Myometrial cell (primary cell): ENCODE measurements around the gene HBE1. TPM values are rescaled to one million over a fixed set of nuclear protein-coding genes. Genes with fewer than 3 reads are reported as not detected.

Experiments used
- total RNA-seq: library from RNA; depleted of rRNA; stranded (reverse); fragments of >200 nt; gene quantifications from 2 replicates; pipeline ENCODE4 v1.2.3, GENCODE V29; 2015

Gene HBE1
- total RNA-seq = not detected in 2 replicates

GRCh38 chr11:5269715-5270147 is at the start of gene HBE1:
HBE1 (minus strand) TSS chr11:5269945; CDS start chr11:5269890, 55 bp downstream.

DNA sequence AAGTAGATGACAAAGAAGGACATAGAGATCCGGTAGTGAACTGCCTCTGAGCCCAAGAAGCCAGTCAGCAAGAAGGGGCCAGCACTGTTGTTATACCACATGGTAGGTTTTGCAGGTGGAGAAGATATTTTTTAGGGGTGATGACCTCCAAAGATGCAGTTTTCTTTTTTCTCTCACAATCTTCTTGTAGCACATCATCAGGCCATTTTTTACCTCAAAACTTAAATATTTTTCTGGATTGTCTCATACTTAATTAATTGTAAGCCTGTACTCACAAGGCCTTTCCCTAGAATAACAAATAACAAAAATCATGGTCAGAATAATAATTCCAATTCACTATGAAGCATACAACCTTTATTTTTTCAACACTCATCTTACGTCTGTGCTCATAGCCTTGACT is 32.1 kb upstream of the HBE1 start, which contains the start of gene OR51B4:
OR51B4 (minus strand) TSS at position 101 of the 400 bp plus-strand sequence; CDS start at position 101, 0 bp downstream.

GRCh38 chr11:5254646-5255413 is 14.9 kb downstream of the HBE1 start, which contains the start of gene HBG2:
HBG2 (minus strand) TSS chr11:5254781; CDS start chr11:5254728, 53 bp downstream.

DNA sequence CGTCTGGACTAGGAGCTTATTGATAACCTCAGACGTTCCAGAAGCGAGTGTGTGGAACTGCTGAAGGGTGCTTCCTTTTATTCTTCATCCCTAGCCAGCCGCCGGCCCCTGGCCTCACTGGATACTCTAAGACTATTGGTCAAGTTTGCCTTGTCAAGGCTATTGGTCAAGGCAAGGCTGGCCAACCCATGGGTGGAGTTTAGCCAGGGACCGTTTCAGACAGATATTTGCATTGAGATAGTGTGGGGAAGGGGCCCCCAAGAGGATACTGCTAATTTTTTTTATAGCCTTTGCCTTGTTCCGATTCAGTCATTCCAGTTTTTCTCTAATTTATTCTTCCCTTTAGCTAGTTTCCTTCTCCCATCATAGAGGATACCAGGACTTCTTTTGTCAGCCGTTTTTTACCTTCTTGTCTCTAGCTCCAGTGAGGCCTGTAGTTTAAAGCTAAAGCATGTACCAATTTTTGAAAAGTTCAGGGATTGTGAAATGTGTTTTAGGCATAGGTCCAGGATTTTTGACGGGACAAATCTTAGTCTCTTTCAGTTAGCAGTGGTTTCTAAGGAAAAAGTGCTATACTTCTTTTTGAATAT is 19.8 kb downstream of the HBE1 start, which contains the start of gene HBG1:
HBG1 (minus strand) TSS at position 51 of the 590 bp plus-strand sequence. CDS start 53 bp downstream, outside the sequence.

GRCh38 chr11:5234381-5234834 is 35.3 kb downstream of the HBE1 start, which contains the start of gene HBD:
HBD (minus strand) TSS chr11:5234483; CDS start chr11:5234433, 50 bp downstream.

GRCh38 chr11:5226732-5227310 is 42.9 kb downstream of the HBE1 start, which contains the start of gene HBB:
HBB (minus strand) TSS chr11:5227071; CDS start chr11:5227021, 50 bp downstream.

Other genes starting within 250 kb of the HBE1 start
- gene OR52J3, start 223.4 kb downstream of the HBE1 start, total RNA-seq = 1.7 TPM in 1 of 2 replicates, not detected in the other
- gene OR52E2, start 210.3 kb downstream of the HBE1 start, total RNA-seq = not detected in 2 replicates
- gene OR52E1, start 200.4 kb downstream of the HBE1 start, total RNA-seq = not detected in 2 replicates
- gene OR52A5, start 131.6 kb downstream of the HBE1 start, total RNA-seq = not detected in 2 replicates
- not detected in 2 replicates for gene OR52A1, start 115.2 kb downstream of the HBE1 start, total RNA-seq
- gene OR51V1, start 69.3 kb downstream of the HBE1 start, total RNA-seq = not detected in 2 replicates
- gene HBB, start 42.9 kb downstream of the HBE1 start, total RNA-seq = not detected in 2 replicates
- gene HBD, start 35.5 kb downstream of the HBE1 start, total RNA-seq = 0.29 TPM in 1 of 2 replicates, not detected in the other
- not detected in 2 replicates for gene HBG1, start 20.1 kb downstream of the HBE1 start, total RNA-seq
- gene HBG2, start 15.2 kb downstream of the HBE1 start, total RNA-seq = not detected in 2 replicates
- not detected in 2 replicates for gene OR51B4, start 32.0 kb upstream of the HBE1 start, total RNA-seq
- not detected in 2 replicates for gene OR51B2, start 54.4 kb upstream of the HBE1 start, total RNA-seq
- not detected in 2 replicates for gene OR51B5, start 73.6 kb upstream of the HBE1 start, total RNA-seq
- gene OR51B6, start 81.6 kb upstream of the HBE1 start, total RNA-seq = not detected in 2 replicates
- gene OR51M1, start 113.9 kb upstream of the HBE1 start, total RNA-seq = not detected in 2 replicates
- not detected in 2 replicates for gene OR51Q1, start 152.2 kb upstream of the HBE1 start, total RNA-seq
- gene OR51I1, start 171.6 kb upstream of the HBE1 start, total RNA-seq = not detected in 2 replicates
- not detected in 2 replicates for gene OR51I2, start 179.4 kb upstream of the HBE1 start, total RNA-seq
- not detected in 2 replicates for gene OR52D1, start 218.7 kb upstream of the HBE1 start, total RNA-seq
- gene UBQLN3, start 240.0 kb upstream of the HBE1 start, total RNA-seq = not detected in 2 replicates
- gene UBQLNL, start 246.8 kb upstream of the HBE1 start, total RNA-seq = not detected in 2 replicates